CD4-positive, alpha-beta memory T cell (primary cell): Measurements from ENCODE around the gene MGRN1. TPM values are rescaled to one million over a fixed set of nuclear protein-coding genes. Genes with fewer than 3 reads are reported as not detected.
A peak's percentile ranks its signal among the peaks of the same experiment; 100 is the strongest.

Experiments used
- CTCF ChIA-PET: fragments of 350-600 bp; sonication (Branson Sonifier 250); formaldehyde crosslinking; loops from one replicate; lab custom pipeline; 2021; ENCODE audit warnings: inconsistent platforms; ENCODE audit not compliant: partially characterized antibody; lab: Charles Lee
- POLR2A ChIA-PET: fragments of 350-600 bp; sonication (Branson Sonifier 250); formaldehyde crosslinking; loops from one replicate; lab custom pipeline; 2021; ENCODE audit not compliant: partially characterized antibody; lab: Charles Lee
- DNase-seq, 5 donors: peaks; one replicate each; pipeline versions ENCODE4 v3.0.0 to v3.0.0-alpha.2; 2020 to 2022; ENCODE audit warnings: mixed read lengths in 1 of 5
- H3K27ac ChIP-seq: one replicate; pipeline ENCODE4 v1.7.0; 2013; ENCODE audit warnings: low read depth, low read length
- H3K27me3 ChIP-seq: 2 replicates; pipeline ENCODE4 v1.7.0; 2013; ENCODE audit warnings: mild to moderate bottlenecking, low read length, moderate library complexity; ENCODE audit not compliant: insufficient read depth
- H3K36me3 ChIP-seq: 2 replicates; pipeline ENCODE4 v1.7.0; 2013; ENCODE audit warnings: mild to moderate bottlenecking, low read length, moderate library complexity; ENCODE audit not compliant: insufficient read depth
- H3K4me1 ChIP-seq: 2 replicates; pipeline ENCODE4 v1.7.0; 2013; ENCODE audit warnings: mild to moderate bottlenecking, low read length, moderate library complexity; ENCODE audit not compliant: insufficient read depth
- H3K4me3 ChIP-seq, 2 donors: one replicate each; pipeline ENCODE4 v1.7.0; 2013; ENCODE audit warnings: low read length in 2 of 2, mild to moderate bottlenecking in 1 of 2
- H3K9me3 ChIP-seq, 2 donors: one replicate each; pipeline ENCODE4 v1.7.0; 2013; ENCODE audit warnings: low read length in 2 of 2, control low read depth in 1 of 2; ENCODE audit not compliant: control insufficient read depth in 1 of 2
- H3K27ac Mint-ChIP-seq, 7 donors: one replicate each; pipeline ENCODE4 v1.8.0; 2020 to 2021; ENCODE audit warnings: mixed read lengths in 7 of 7, mild to moderate bottlenecking in 6 of 7, inconsistent platforms in 3 of 7, moderate library complexity in 3 of 7
- H3K27me3 Mint-ChIP-seq, 2 donors: one replicate each; pipeline ENCODE4 v1.8.0; 2020 to 2021; ENCODE audit warnings: mixed read lengths in 2 of 2
- H3K36me3 Mint-ChIP-seq, 2 donors: one replicate each; pipeline ENCODE4 v1.8.0; 2020 to 2021; ENCODE audit warnings: mixed read lengths in 2 of 2, inconsistent platforms in 1 of 2, mild to moderate bottlenecking in 1 of 2
- H3K4me1 Mint-ChIP-seq, 4 donors: one replicate each; pipeline ENCODE4 v1.8.0; 2020 to 2021; ENCODE audit warnings: mixed read lengths in 4 of 4, mild to moderate bottlenecking in 1 of 4
- H3K4me3 Mint-ChIP-seq, 8 donors: one replicate each; pipeline ENCODE4 v1.8.0; 2020 to 2021; ENCODE audit warnings: mixed read lengths in 8 of 8, mild to moderate bottlenecking in 7 of 8, moderate library complexity in 6 of 8, inconsistent platforms in 3 of 8
- H3K9me3 Mint-ChIP-seq, 8 donors: one replicate each; pipeline ENCODE4 v1.8.0; 2020 to 2021; ENCODE audit warnings: mixed read lengths in 8 of 8, mild to moderate bottlenecking in 5 of 8, inconsistent platforms in 3 of 8, moderate library complexity in 1 of 8
- intact Hi-C: fragments of 100-400 bp; cut with micrococcal nuclease; formaldehyde crosslinking; loops from one replicate; pipeline ENCODE4 v1.15.1; 2023
- polyA plus RNA-seq, 2 donors: library from polyadenylated mRNA; unstranded; fragments of 300-500 nt; fragmentation: Illumina TruSeq; gene quantifications; one replicate each; pipeline ENCODE4 v1.2.3, GENCODE V29; 2021
- total RNA-seq, 2 experiments: library from RNA; stranded (reverse); gene quantifications; one replicate each; pipeline ENCODE4 v1.2.3, GENCODE V29; 2021

Gene MGRN1
- total and polyA plus RNA-seq, 4 experiments from 2014 or later: 1.2 to 64.1 (median 35.0) TPM

DNA sequence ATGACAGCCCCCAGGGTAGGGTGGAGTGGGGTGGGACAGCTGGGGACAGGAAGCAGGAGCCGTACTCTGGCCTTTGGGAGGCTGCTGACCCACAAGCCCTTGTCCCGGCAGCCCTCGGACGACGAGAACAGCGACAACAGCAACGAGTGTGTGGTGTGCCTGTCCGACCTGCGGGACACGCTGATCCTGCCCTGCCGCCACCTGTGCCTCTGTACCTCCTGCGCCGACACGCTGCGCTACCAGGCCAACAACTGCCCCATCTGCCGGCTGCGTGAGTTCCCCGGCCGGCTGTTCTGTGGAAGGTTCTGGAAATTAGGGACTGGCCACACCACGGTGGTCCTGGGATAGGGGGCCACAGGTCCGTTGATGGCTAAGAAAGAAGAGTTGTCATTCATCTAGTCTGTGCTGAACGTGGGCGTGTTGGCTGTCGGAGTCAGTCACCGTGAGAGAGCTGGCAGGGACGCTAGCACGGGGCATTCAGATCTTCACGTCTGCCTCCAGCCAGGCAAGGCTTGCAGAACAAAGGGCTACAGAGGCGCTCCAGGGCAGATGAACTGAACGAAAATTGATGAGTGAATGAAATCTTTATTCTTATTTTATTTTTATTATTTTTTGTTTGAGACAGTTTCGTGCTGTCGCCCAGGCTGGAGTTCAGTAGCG is 48.9 kb downstream of the MGRN1 start:
- H3K27ac ChIP-seq: no peak overlapping the region
- H3K27me3 ChIP-seq: no peaks in the 10 kb centered on the region
- H3K27ac Mint-ChIP-seq: peak overlapping the region in 2 of 7 donors; percentile 12 to 78
- peaks cover 5% of the 10 kb centered on the region for H3K36me3 ChIP-seq
- peaks cover 15 to 29% (median 24%) of the 10 kb centered on the region in 4 donors for H3K4me1 Mint-ChIP-seq
- intact Hi-C loops: no loop called here
- CTCF ChIA-PET: interaction anchor here (1.1 kb wide), 1 partner anchor 9 kb away, joined by 3 read pairs; no protein-coding TSS in a partner anchor
- no peak overlapping the region for H3K4me3 ChIP-seq
- H3K27me3 Mint-ChIP-seq: no peaks in the 10 kb centered on the region
- H3K9me3 Mint-ChIP-seq: no peaks in the 10 kb centered on the region
- POLR2A ChIA-PET: no interaction called here
- peaks cover 23% of the 10 kb centered on the region for H3K4me1 ChIP-seq
- H3K4me3 Mint-ChIP-seq: no peak overlapping the region
- H3K36me3 Mint-ChIP-seq: peaks cover 4 to 27% of the 10 kb centered on the region in 2 donors
- no peaks in the 10 kb centered on the region for H3K9me3 ChIP-seq
- DNase-seq: no peak

DNA sequence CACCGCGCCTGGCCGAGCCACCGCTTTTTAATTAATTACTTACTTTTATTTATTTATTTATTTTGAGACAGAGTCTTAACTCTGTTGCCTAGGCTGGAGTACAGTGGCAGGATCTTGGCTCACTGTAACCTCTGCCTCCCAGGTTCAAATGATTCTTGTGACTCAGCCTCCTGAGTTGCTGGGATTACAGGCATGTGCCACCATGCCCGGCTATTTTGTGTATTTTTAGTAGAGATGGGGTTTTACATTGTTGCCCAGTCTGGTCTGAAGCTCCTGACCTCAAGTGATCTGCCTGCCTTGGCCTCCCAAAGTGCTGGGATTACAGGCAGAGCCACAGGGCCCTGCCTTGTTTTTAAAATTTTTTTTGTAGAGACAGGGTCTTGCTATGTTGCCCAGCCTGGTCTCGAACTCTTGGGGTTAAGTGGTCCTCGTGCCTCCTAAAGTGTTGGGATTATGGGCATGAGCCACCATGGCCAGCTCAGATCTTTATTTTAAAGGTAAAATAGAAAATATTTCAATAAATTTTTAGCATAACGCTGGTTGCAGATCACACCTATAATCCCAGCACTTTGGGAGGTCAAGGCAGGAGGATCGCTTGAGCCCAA is 50.4 kb downstream of the MGRN1 start:
- intact Hi-C loops: no loop called here
- Histone ChIP-seq H3K9me3 (no peaks in the 10 kb centered on the region), H3K36me3 (no peaks in the 10 kb centered on the region), H3K27ac (no peak overlapping the region), H3K4me3 (no peak overlapping the region), H3K4me1 (peaks cover 23% of the 10 kb centered on the region), H3K27me3 (no peaks in the 10 kb centered on the region)
- no peak for DNase-seq
- peak overlapping the region in 5 of 7 donors; percentile 95 to 99 (median 98) for H3K27ac Mint-ChIP-seq
- peaks cover 15 to 29% (median 23%) of the 10 kb centered on the region in 4 donors for H3K4me1 Mint-ChIP-seq
- H3K9me3 Mint-ChIP-seq: no peaks in the 10 kb centered on the region
- CTCF ChIA-PET: interaction anchor here (1.0 to 2.3 kb wide), 2 partner anchors 25 to 41 kb away, joined by 3 to 7 read pairs; no protein-coding TSS in a partner anchor
- H3K27me3 Mint-ChIP-seq: no peaks in the 10 kb centered on the region
- H3K36me3 Mint-ChIP-seq: peaks cover 0 to 22% of the 10 kb centered on the region in 2 donors
- H3K4me3 Mint-ChIP-seq: peak overlapping the region in 3 of 8 donors; percentile 35 to 87 (median 56)
- POLR2A ChIA-PET: interaction anchor here (3.1 kb wide), 1 partner anchor 18 kb away, joined by 33 read pairs; the partner anchor contains the start of gene NUDT16L1

DNA sequence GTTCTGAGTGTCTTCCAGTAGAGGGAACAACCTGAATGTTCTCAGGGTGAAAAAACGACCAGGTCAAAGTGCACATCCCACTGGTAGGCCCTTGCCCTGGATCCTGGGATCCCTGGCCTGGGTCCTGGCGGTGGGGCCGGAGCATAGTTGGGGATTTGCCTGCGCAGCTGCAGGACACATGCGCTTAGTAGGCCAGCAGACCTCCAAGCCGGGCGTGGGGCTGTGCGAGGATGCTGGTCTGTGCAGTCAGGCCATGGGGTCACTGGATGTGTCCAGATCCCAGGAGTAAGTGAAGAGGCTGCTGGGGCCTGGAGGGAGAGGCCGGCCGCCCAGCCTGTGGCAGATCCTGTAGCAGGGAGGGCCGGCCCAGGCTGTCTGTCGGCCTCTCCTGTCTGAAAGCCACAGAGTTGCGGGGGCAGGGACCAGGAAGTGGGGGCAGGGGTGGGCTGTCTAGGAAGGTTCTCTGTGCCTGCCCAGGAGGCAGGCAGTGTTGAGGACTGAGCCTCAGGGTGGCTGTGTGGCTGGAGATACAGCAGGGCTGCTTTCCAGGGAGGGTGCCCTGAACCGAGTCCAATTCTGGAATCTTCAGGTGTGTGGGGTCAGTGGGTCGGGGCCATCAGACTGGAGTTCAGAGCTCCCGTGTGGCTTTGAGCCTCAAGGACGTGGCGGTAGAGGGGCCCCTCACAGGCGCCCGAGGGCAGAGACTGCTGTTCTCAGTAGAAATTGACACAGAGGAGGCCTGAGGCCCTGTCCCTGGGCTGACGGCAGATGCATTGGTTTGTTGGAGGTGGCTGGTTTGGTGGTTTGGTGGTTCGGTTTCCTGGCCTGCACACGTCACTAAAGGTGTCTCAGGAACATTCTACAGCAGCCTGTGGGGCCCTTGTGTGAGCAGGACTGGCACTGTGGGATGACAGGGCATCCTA is 51.5 kb downstream of the MGRN1 start:
- intact Hi-C loops: loop anchor here (1.0 to 2.0 kb wide), 3 partner anchors 12 to 52 kb away; partner anchors contain the start of genes MGRN1 and NUDT16L1
- Histone ChIP-seq H3K9me3 (no peaks in the 10 kb centered on the region), H3K4me3 (no peak overlapping the region), H3K27ac (peak overlapping the region; percentile 65), H3K4me1 (peaks cover 23% of the 10 kb centered on the region), H3K27me3 (no peaks in the 10 kb centered on the region), H3K36me3 (no peaks in the 10 kb centered on the region)
- H3K27me3 Mint-ChIP-seq: no peaks in the 10 kb centered on the region
- ChIA-PET POLR2A (interaction anchor here (1.0 to 3.1 kb wide), 5 partner anchors 11 to 59 kb away, joined by 3 to 33 read pairs (median 4); partner anchors contain the start of genes ANKS3, DNAAF8 and NUDT16L1), CTCF (interaction anchor here (1.0 to 2.3 kb wide), 2 partner anchors 26 to 42 kb away, joined by 3 to 7 read pairs; no protein-coding TSS in a partner anchor)
- peak; percentile 72 to 83 (median 80) for DNase-seq
- H3K4me1 Mint-ChIP-seq: peaks cover 15 to 29% (median 23%) of the 10 kb centered on the region in 4 donors
- peaks cover 0 to 25% of the 10 kb centered on the region in 2 donors for H3K36me3 Mint-ChIP-seq
- no peaks in the 10 kb centered on the region for H3K9me3 Mint-ChIP-seq
- peak overlapping the region; percentile 54 to 87 (median 76) for H3K4me3 Mint-ChIP-seq
- peak overlapping the region; percentile 95 to 99 (median 98) for H3K27ac Mint-ChIP-seq

DNA sequence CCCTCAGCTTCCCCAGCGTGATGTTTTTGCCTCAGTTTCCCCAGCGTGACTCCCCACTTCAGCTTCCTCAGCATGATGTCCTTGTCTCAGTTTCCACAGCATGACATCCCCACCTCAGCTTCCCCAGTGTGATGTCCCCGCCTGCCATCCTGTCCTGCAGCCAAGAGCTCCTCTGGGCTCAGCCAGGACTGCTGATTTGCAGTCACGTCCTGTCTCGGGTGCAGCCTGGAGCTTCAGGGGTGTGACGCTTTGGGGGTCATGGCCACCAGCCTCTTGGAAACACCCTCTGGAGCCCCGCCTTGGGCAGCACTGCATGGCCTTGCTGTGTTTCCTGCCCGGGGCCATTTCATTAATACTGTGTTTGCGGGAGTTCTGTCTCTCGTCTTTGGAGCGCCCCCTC is 52.2 kb downstream of the MGRN1 start:
- intact Hi-C loops: loop anchor here (1.0 to 2.0 kb wide), 3 partner anchors 13 to 53 kb away; partner anchors contain the start of genes MGRN1 and NUDT16L1
- Mint-ChIP-seq H3K27ac (peak overlapping the region; percentile 95 to 99 (median 98)), H3K4me3 (peak overlapping the region; percentile 31 to 87 (median 76)), H3K36me3 (peaks cover 4 to 23% of the 10 kb centered on the region in 2 donors), H3K4me1 (peaks cover 15 to 29% (median 23%) of the 10 kb centered on the region in 4 donors), H3K9me3 (no peaks in the 10 kb centered on the region), H3K27me3 (no peaks in the 10 kb centered on the region)
- H3K27ac ChIP-seq: peak overlapping the region; percentile 65
- ChIA-PET POLR2A (interaction anchor here (0.6 to 3.1 kb wide), 6 partner anchors 12 to 200 kb away, joined by 3 to 33 read pairs (median 4); partner anchors contain the start of genes ANKS3, DNAAF8 and NUDT16L1), CTCF (interaction anchor here (2.3 kb wide), 1 partner anchor 27 kb away, joined by 7 read pairs; no protein-coding TSS in a partner anchor)
- no peak for DNase-seq
- no peaks in the 10 kb centered on the region for H3K27me3 ChIP-seq
- H3K4me3 ChIP-seq: no peak overlapping the region
- peaks cover 23% of the 10 kb centered on the region for H3K4me1 ChIP-seq
- H3K36me3 ChIP-seq: no peaks in the 10 kb centered on the region
- no peaks in the 10 kb centered on the region for H3K9me3 ChIP-seq

DNA sequence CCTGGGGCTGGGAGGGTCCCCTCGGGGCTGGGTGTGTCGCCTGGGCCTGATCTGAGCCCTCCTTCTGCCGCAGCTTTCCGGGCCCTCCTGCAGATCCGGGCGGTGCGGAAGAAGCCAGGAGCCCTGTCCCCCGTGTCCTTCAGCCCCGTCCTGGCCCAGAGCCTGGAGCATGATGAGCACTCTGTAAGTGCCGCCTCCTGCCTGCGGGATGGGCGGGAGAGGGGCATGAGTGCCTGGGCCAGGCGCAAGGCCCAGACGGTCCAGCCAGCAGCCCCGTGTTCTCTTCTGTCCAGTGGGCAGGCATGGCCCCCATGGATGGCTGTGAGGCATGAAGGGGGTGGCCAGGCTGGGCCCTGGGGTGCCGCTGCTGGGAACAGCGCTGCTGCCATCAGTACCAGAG is 52.8 kb downstream of the MGRN1 start:
- Histone ChIP-seq H3K4me1 (peaks cover 23% of the 10 kb centered on the region), H3K27me3 (no peaks in the 10 kb centered on the region), H3K4me3 (no peak overlapping the region), H3K9me3 (no peaks in the 10 kb centered on the region), H3K36me3 (no peaks in the 10 kb centered on the region), H3K27ac (no peak overlapping the region)
- peaks cover 4 to 24% of the 10 kb centered on the region in 2 donors for H3K36me3 Mint-ChIP-seq
- CTCF ChIA-PET: interaction anchor here (2.3 kb wide), 1 partner anchor 28 kb away, joined by 7 read pairs; no protein-coding TSS in a partner anchor
- no peaks in the 10 kb centered on the region for H3K9me3 Mint-ChIP-seq
- peaks cover 15 to 29% (median 23%) of the 10 kb centered on the region in 4 donors for H3K4me1 Mint-ChIP-seq
- DNase-seq: no peak
- H3K4me3 Mint-ChIP-seq: peak overlapping the region in 1 of 8 donors; percentile 24
- intact Hi-C loops: loop anchor here (2.0 kb wide), 1 partner anchor 15 kb away; the partner anchor contains the start of gene NUDT16L1
- H3K27me3 Mint-ChIP-seq: no peaks in the 10 kb centered on the region
- POLR2A ChIA-PET: interaction anchor here (0.6 to 3.1 kb wide), 5 partner anchors 13 to 200 kb away, joined by 3 to 33 read pairs (median 4); partner anchors contain the start of genes ANKS3, DNAAF8 and NUDT16L1
- peak overlapping the region in 3 of 7 donors; percentile 97 to 99 (median 98) for H3K27ac Mint-ChIP-seq

DNA sequence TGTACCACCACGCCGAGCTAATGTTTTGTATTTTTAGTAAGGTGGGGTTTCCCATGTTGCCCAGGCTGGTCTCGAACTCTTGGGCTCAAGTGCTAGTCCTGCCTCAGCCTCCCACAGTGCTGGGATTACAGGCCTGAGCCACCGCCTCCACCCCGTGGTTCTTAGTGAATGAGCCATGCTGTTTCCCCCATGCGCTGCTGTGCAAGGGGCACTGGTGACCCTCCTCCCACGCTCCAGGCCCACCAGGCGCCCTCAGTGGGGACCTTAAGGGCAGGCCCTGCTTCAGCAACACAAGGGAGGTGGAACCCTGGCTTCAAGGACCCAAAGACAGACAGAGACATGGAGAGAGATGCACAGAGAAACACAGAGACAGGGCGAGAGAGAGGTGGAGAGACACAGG is 53.4 kb downstream of the MGRN1 start:
- no peaks in the 10 kb centered on the region for H3K9me3 Mint-ChIP-seq
- Histone ChIP-seq H3K4me3 (no peak overlapping the region), H3K9me3 (no peaks in the 10 kb centered on the region), H3K27ac (no peak overlapping the region), H3K27me3 (no peaks in the 10 kb centered on the region), H3K36me3 (peaks cover under 1% of the 10 kb centered on the region), H3K4me1 (peaks cover 23% of the 10 kb centered on the region)
- H3K4me3 Mint-ChIP-seq: peak overlapping the region in 2 of 8 donors; percentile 7 to 40
- POLR2A ChIA-PET: interaction anchor here (1.5 to 3.1 kb wide), 2 partner anchors 13 to 15 kb away, joined by 4 to 33 read pairs; partner anchors contain the start of gene NUDT16L1
- CTCF ChIA-PET: no interaction called here
- no peak for DNase-seq
- peaks cover 15 to 29% (median 23%) of the 10 kb centered on the region in 4 donors for H3K4me1 Mint-ChIP-seq
- H3K27me3 Mint-ChIP-seq: no peaks in the 10 kb centered on the region
- intact Hi-C loops: loop anchor here (2.0 kb wide), 1 partner anchor 15 kb away; the partner anchor contains the start of gene NUDT16L1
- H3K27ac Mint-ChIP-seq: peak overlapping the region; percentile 35 to 92 (median 81)
- H3K36me3 Mint-ChIP-seq: peaks cover 4 to 24% of the 10 kb centered on the region in 2 donors
